Endothelial cell of umbilical vein (primary cell): ENCODE data around the gene EXT2.

Experiments used
- EZH2 ChIP-seq: IDR thresholded peaks from 2 replicates; pipeline ENCODE4 v1.6.1; 2012; ENCODE audit warnings: borderline replicate concordance, low read depth, mild to moderate bottlenecking, moderate library complexity, low read length, inconsistent platforms; ENCODE audit not compliant: severe bottlenecking
- FOS ChIP-seq: IDR thresholded peaks from 2 replicates; pipeline ENCODE4 v1.6.1; 2011; ENCODE audit warnings: mild to moderate bottlenecking, low read length, moderate library complexity, borderline replicate concordance; ENCODE audit not compliant: insufficient read depth
- GATA2 ChIP-seq: IDR thresholded peaks from 2 replicates; pipeline ENCODE4 v1.7.0; 2011; ENCODE audit warnings: low read depth, mild to moderate bottlenecking, moderate library complexity, mixed read lengths, low read length; ENCODE audit not compliant: insufficient read length, insufficient read depth
- JUN ChIP-seq: IDR thresholded peaks from 2 replicates; pipeline ENCODE4 v1.6.1; 2011; ENCODE audit warnings: borderline replicate concordance, low read depth; ENCODE audit not compliant: insufficient read length, insufficient read depth
- MAX ChIP-seq: IDR thresholded peaks from 2 replicates; pipeline ENCODE4 v1.6.1; 2011; ENCODE audit not compliant: insufficient read depth, insufficient read length
- MYC ChIP-seq: IDR thresholded peaks from one replicate; pipeline ENCODE4 v1.6.1; 2011; ENCODE audit warnings: mild to moderate bottlenecking, low read depth, low read length
- POLR2A ChIP-seq: IDR thresholded peaks from 2 replicates; pipeline ENCODE4 v1.6.1; 2012; ENCODE audit warnings: low read depth, mild to moderate bottlenecking, control low read depth, low read length
- POLR2AphosphoS5 ChIP-seq: IDR thresholded peaks from 2 replicates; pipeline ENCODE4 v1.6.1; 2012; ENCODE audit warnings: low read depth, mild to moderate bottlenecking, control low read depth, low read length, moderate library complexity; ENCODE audit not compliant: insufficient read depth
- TF ChIP-seq, protein P1 (sequence below), 2 donors: IDR thresholded peaks; 1 replicate in 1 of 2; 2 replicates in 1 of 2; pipeline ENCODE4 v1.5.1; 2011; ENCODE audit warnings: low read length in 2 of 2, mild to moderate bottlenecking in 2 of 2, moderate library complexity in 2 of 2, control low read depth in 1 of 2, inconsistent platforms in 1 of 2, low read depth in 1 of 2; ENCODE audit not compliant: insufficient read depth in 1 of 2; ENCODE audit errors: extremely low read depth in 1 of 2

DNA sequence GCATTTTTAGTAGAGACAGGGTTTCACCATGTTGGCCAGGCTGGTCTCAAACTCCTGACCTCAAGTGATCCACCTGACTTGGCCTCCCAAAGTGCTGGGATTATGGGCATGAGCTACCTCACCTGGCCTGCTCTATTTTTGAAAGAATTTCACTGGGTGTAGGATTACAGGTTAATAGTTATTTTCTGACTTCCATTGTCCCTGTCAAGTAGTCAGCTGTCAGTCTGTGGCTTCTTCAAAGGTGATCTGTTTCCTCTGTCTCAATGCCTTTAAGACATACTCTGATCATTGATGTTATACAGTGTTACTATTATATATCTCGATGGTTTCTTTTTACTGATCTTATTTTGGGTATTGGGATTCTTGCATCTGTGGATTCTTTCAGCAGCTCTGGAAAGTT lies 10.1 kb upstream of the EXT2 start:
- no peak for TF ChIP-seq POLR2AphosphoS5
- TF ChIP-seq, protein P1, sequence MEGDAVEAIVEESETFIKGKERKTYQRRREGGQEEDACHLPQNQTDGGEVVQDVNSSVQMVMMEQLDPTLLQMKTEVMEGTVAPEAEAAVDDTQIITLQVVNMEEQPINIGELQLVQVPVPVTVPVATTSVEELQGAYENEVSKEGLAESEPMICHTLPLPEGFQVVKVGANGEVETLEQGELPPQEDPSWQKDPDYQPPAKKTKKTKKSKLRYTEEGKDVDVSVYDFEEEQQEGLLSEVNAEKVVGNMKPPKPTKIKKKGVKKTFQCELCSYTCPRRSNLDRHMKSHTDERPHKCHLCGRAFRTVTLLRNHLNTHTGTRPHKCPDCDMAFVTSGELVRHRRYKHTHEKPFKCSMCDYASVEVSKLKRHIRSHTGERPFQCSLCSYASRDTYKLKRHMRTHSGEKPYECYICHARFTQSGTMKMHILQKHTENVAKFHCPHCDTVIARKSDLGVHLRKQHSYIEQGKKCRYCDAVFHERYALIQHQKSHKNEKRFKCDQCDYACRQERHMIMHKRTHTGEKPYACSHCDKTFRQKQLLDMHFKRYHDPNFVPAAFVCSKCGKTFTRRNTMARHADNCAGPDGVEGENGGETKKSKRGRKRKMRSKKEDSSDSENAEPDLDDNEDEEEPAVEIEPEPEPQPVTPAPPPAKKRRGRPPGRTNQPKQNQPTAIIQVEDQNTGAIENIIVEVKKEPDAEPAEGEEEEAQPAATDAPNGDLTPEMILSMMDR (IDR thresholded peaks at IDR 0.05; ENCODE audit: extremely low read depth in 1 of 2, insufficient read depth in 1 of 2, low read depth in 1 of 2, low read length in 2 of 2) = no peak
- TF ChIP-seq EZH2 = no peak
- no peak for TF ChIP-seq MAX
- TF ChIP-seq POLR2A = no peak
- no peak for TF ChIP-seq MYC
- no peak for TF ChIP-seq FOS
- no peak for TF ChIP-seq JUN
- TF ChIP-seq GATA2 = no peak
